C4-2B (cell line): ENCODE results near the gene KCNIP1.

Experiments used
- H3K27ac ChIP-seq: fragments of 450-650 bp; 2 replicates; pipeline ENCODE4 v1.5.1; 2017
- ZFX ChIP-seq: fragments of 450-650 bp; IDR thresholded peaks from 2 replicates; pipeline ENCODE4 v1.6.1; 2017
- TF ChIP-seq, protein P1 (sequence below): fragments of 450-650 bp; conservative IDR thresholded peaks from 2 replicates; pipeline ENCODE4 v1.5.1; 2017; ENCODE audit warnings: mild to moderate bottlenecking

Gene KCNIP1

GRCh38 chr5:170520372-170520771 lies 16.6 kb downstream of the KCNIP1 start:
- H3K27ac ChIP-seq: no peak overlapping the region
- TF ChIP-seq ZFX: no peak
- TF ChIP-seq, protein P1, sequence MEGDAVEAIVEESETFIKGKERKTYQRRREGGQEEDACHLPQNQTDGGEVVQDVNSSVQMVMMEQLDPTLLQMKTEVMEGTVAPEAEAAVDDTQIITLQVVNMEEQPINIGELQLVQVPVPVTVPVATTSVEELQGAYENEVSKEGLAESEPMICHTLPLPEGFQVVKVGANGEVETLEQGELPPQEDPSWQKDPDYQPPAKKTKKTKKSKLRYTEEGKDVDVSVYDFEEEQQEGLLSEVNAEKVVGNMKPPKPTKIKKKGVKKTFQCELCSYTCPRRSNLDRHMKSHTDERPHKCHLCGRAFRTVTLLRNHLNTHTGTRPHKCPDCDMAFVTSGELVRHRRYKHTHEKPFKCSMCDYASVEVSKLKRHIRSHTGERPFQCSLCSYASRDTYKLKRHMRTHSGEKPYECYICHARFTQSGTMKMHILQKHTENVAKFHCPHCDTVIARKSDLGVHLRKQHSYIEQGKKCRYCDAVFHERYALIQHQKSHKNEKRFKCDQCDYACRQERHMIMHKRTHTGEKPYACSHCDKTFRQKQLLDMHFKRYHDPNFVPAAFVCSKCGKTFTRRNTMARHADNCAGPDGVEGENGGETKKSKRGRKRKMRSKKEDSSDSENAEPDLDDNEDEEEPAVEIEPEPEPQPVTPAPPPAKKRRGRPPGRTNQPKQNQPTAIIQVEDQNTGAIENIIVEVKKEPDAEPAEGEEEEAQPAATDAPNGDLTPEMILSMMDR: no peak

DNA sequence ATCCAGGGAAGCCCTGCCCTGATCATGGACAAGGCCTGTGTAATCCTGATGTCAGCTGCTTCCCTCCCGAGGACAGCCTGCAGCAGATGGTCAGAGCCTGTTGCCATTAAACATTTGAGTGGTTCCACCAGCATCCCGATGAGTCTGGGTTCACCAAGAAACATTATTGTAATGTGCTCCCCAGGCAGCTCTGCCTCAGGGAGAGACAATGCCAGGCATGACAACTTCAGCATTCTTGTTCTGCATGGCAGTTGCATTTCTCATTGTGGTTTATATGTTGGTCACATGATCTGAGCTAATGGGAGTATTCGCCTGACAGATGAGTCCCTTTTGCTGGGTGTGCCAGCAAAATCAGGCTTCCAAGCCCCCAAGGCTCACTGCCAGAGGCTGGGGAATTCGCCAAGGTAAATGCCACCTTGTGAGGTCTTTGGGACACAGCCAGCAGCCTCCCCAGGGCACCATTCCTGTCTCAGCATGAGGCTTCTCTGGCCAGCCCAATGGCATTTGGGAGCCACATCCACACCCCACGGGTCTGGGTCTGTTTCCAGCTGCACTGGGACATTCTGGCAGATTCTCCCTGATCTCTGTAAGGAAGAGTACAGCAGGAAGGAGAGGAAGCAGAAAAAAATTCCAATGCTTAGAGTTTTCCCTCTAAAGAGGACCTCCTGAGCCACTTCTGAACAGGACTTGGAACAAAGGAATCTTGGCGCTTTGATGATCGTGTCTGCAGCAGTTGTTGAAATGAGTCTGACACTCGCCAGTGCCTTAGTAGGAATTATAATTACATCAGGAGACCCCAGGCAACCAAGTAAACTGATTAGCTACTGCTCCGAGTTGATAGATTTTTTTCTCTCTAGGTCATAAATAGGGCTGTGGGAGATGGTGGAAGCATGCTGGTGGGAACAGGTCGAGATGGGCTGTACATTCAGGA lies 18.7 kb downstream of the KCNIP1 start:
- TF ChIP-seq ZFX: no peak
- TF ChIP-seq, protein P1: no peak
- peak overlapping the region; percentile 21; the same call in 1 of the 2 replicates for H3K27ac ChIP-seq

GRCh38 chr5:170523142-170523551 lies 19.3 kb downstream of the KCNIP1 start:
- H3K27ac ChIP-seq: peak overlapping the region; percentile 21; the same call in 1 of the 2 replicates
- TF ChIP-seq ZFX: no peak
- TF ChIP-seq, protein P1: no peak

DNA sequence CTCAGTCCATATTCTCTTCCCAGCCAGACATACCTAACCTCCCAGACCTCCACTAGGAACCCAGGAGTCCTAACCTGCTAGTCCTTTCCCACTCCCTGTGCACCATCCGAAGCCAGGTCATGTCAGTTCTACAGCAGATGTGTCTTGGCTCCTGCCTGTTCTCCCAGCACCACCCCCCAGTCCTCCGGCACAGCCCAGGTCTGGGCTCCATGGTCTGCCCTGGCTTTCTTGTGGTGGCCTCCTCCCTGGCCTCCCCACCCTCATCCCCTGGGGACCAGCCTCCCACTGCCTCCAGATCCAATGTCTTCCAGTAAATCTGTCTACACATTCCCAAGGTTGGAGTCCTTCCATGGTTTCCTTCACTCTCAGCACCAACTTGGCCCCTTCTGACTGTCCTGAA lies 20.0 kb downstream of the KCNIP1 start:
- no peak for TF ChIP-seq ZFX
- TF ChIP-seq, protein P1: no peak
- H3K27ac ChIP-seq: no peak overlapping the region

DNA sequence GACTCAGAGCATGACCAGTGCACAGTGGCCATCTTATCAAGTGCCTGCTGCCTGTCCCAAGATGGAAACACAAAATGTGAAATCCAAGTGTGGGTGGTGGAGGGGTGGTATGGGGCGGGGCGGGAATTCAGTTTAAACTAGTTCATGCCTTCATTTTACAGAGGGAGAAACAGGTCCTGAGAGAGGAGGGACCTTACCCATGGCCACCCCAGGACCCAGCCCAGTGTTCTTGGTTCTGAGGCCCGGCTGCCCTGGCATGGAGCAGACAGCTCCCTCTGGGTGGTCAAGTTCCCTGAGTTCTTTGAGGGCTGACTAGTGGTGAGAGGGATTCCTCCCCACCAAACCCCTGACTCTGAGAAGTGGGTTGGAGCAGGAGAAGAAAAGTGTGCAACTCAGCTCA lies 20.8 kb downstream of the KCNIP1 start:
- H3K27ac ChIP-seq: no peak overlapping the region

DNA sequence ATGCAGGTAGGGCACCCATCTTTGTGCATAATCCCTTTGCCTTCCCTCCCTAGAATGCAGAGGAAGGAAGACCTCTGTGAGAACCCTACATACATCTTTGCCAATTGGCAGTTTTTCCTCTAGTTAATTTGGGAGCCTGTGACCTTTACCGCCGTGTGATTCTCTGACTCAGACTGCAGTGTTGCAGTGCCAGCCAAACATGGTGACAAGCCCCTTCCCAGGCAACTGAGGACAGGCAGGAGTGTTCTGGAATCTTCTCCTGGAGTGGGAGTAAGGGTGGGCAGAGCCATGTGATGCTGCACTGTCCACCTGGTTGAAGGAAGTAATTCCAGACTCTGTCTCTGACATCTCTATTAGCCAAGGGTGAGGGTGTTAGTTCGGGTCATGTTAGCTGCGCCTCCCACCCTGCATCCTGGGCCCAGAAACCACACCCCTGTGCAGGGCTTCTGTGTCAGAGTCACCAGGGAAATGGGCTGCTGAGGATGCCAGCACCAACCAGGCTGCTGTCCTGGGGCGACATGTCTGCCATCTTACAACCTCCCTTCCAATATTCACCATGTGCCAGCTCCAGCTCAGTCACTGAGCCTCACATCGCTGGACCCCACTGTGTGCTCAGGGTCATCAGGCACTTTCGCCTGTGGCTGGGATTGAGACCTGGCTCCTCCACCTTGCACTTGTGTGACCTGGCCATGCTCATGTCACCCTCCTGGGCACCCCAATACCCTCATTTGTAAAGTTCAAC lies 21.8 kb downstream of the KCNIP1 start:
- no peak for TF ChIP-seq ZFX
- no peak overlapping the region for H3K27ac ChIP-seq

More for the DNA sequence above, 20.8 kb downstream of the KCNIP1 start:
- TF ChIP-seq, protein P1: no peak
- no peak for TF ChIP-seq ZFX

GRCh38 chr5:170527991-170528390 lies 24.2 kb downstream of the KCNIP1 start:
- H3K27ac ChIP-seq: no peak overlapping the region
- TF ChIP-seq, protein P1: no peak
- TF ChIP-seq ZFX: no peak
